ENCODE data around the gene UBE2E1.

The UBE2E1 gene

DNA sequence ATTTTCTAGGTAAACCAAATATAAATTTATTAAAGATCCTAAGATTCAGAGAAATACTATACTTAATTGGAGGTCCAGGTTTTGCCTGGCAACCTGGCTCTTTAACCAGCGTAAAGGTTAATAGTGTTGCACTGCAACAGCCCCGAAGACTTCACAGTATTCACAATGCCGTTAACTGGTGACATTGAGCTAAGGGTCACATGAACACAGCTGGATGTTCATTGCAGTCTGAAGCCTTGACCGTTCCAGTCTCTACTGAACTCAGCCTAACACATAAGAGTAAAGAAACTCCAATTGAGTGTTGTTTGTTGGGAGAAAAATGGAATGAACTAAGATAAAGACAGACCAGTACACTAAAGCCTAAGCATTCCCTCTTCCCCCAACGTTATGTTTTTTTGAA, 84.2 kb downstream of the UBE2E1 start:
- TF ChIP-seq, protein P1, sequence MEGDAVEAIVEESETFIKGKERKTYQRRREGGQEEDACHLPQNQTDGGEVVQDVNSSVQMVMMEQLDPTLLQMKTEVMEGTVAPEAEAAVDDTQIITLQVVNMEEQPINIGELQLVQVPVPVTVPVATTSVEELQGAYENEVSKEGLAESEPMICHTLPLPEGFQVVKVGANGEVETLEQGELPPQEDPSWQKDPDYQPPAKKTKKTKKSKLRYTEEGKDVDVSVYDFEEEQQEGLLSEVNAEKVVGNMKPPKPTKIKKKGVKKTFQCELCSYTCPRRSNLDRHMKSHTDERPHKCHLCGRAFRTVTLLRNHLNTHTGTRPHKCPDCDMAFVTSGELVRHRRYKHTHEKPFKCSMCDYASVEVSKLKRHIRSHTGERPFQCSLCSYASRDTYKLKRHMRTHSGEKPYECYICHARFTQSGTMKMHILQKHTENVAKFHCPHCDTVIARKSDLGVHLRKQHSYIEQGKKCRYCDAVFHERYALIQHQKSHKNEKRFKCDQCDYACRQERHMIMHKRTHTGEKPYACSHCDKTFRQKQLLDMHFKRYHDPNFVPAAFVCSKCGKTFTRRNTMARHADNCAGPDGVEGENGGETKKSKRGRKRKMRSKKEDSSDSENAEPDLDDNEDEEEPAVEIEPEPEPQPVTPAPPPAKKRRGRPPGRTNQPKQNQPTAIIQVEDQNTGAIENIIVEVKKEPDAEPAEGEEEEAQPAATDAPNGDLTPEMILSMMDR (IDR thresholded peaks at IDR 0.05; ENCODE audit: extremely low read depth, insufficient read depth, missing control alignments) = no peak
- in situ Hi-C loops (cut with MboI; ENCODE audit: low pct_unique_long_range_greater_than_20kb, low sequenced_read_pairs, unreplicated experiment) = loop anchor here (25.0 kb wide), 1 partner anchor 347 kb away; no protein-coding TSS in a partner anchor
- DNase-seq (ENCODE audit: low spot score) = no peak

DNA sequence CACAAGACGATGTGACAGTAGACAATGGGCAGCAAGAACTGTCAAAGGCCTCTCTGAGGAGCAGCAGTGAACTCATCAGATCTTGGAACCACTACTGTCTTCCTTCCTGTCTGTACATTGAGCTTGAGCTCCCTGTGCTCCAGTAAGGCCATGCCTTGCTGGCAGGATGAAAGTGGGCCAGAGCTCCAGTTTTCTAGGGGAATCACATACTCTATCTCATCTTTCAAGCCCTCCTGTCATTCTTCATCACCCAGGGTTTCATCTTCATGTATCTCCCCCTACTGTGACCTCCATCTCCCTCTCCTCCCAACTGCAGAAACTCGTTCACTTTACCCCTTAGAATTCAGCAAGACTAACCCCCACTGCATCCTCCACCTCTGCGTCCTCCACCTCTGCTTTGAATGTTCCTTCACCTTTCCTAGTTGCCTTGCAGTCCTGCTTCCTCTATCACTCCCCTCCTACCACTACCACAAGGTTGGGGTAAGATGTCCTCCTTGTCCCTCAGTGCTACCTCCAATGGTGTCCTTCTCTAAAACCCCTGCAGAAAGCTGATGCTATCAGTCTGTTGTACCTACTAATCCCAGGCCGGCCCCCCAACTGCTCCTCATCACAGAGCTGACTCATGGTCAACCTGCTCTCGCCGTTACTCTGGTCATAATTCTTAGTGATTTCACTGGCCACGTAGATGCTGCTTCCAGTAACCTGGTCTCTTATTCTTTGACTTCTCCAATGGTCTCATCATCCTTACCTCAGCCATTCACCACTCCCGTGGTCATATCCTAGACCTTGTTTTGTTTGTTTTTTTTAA, 88.7 kb downstream of the UBE2E1 start:
- TF ChIP-seq, protein P1 (IDR thresholded peaks at IDR 0.05; ENCODE audit: extremely low read depth, insufficient read depth, missing control alignments) = no peak
- in situ Hi-C loops (cut with MboI; ENCODE audit: low pct_unique_long_range_greater_than_20kb, low sequenced_read_pairs, unreplicated experiment) = loop anchor here (25.0 kb wide), 1 partner anchor 343 kb away; no protein-coding TSS in a partner anchor
- no peak for DNase-seq (ENCODE audit: low spot score)

DNA sequence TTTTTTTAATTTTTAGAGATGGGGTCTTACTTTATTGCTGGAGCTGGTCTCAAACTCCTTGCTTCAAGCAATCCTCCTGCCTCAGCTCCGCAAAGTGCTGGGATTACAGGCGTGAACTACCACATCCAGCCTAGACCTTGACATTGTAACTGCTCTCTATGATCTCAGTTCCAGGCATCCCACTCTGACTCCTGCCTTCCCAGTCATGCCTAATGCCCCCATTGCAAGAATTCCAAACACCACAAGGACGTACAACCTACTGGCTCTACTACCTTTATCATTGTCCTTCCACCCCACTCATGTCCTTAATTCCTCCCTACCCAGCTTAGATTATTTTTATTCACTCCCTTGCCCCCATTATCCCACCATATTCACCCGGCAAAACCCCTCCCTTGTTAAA, 89.4 kb downstream of the UBE2E1 start:
- in situ Hi-C loops (cut with MboI; ENCODE audit: low pct_unique_long_range_greater_than_20kb, low sequenced_read_pairs, unreplicated experiment) = loop anchor here (25.0 kb wide), 1 partner anchor 342 kb away; no protein-coding TSS in a partner anchor
- TF ChIP-seq, protein P1 (IDR thresholded peaks at IDR 0.05; ENCODE audit: extremely low read depth, insufficient read depth, missing control alignments) = no peak
- no peak for DNase-seq (ENCODE audit: low spot score)

DNA sequence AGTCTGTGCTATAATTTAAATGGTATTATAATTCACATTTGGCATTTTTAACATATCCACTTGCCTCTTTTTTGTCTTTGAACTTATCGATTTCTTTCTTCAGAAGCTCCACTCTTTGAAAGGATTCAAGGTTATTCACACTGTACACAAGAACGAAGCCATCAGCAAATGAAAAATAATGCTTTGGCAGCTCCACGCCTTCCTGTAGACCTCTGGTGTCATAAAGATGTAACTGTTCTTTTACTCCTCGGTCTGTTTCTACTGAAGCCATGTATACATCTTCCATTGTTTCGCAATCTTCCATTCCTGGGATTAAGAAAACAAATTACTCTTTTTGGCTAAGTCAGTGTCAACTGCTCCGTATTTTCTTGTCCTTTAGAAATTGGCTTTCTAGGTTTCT, 95.0 kb downstream of the UBE2E1 start:
- TF ChIP-seq, protein P1 (IDR thresholded peaks at IDR 0.05; ENCODE audit: extremely low read depth, insufficient read depth, missing control alignments) = no peak
- in situ Hi-C loops (cut with MboI; ENCODE audit: low pct_unique_long_range_greater_than_20kb, low sequenced_read_pairs, unreplicated experiment) = no loop called here
- DNase-seq (ENCODE audit: low spot score) = no peak

DNA sequence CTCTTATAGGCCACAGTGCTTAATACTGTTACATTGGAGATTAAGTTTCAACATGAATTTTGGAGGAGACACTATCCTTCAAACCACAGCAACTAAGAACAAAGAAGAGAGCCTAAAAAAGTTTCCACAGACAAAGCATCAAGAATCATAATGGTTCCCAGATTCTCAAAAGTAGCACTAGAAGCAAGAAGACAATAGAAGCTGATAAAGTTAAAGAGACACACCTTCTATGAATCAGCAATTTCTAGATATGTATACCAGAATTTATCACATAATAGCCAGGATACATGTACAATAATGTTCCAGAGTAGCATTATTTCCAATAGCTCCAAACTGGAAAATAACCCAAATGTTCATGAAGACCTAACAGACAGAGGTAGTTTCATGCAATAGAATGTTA, 98.8 kb downstream of the UBE2E1 start:
- in situ Hi-C loops (cut with MboI; ENCODE audit: low pct_unique_long_range_greater_than_20kb, low sequenced_read_pairs, unreplicated experiment) = no loop called here
- TF ChIP-seq, protein P1 (IDR thresholded peaks at IDR 0.05; ENCODE audit: extremely low read depth, insufficient read depth, missing control alignments) = no peak
- no peak for DNase-seq (ENCODE audit: low spot score)

DNA sequence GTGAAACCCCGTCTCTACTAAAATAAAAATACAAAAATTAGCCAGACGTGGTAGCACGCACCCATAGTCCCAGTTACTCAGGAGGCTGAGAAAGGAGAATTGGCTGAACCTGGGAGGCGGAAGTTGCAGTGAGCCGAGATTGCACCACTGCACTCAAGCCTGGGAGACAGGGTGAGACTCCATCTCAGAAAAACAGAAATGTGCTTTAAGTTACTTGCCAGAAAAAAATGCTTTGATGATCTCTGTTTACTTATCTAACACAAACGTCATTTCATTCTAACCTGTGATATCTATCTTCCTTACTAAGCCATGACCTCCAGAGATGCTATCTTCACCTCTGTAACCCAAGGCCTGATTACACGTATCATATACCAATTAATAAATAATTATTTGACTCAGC, 103.6 kb downstream of the UBE2E1 start:
- in situ Hi-C loops (cut with MboI; ENCODE audit: low pct_unique_long_range_greater_than_20kb, low sequenced_read_pairs, unreplicated experiment) = no loop called here
- no peak for DNase-seq (ENCODE audit: low spot score)
- TF ChIP-seq, protein P1 (IDR thresholded peaks at IDR 0.05; ENCODE audit: extremely low read depth, insufficient read depth, missing control alignments) = no peak

Data from GM13977 (cell line).